NCI-H187 treated with DMSO at 0.1 percent for 48 hours (cell line): ENCODE data around the gene GAL.

ENCODE experiments used
- DNase-seq: peaks from one replicate; lab custom pipeline; 2025; lab: John Stamatoyannopoulos, UW

GAL gene

DNA sequence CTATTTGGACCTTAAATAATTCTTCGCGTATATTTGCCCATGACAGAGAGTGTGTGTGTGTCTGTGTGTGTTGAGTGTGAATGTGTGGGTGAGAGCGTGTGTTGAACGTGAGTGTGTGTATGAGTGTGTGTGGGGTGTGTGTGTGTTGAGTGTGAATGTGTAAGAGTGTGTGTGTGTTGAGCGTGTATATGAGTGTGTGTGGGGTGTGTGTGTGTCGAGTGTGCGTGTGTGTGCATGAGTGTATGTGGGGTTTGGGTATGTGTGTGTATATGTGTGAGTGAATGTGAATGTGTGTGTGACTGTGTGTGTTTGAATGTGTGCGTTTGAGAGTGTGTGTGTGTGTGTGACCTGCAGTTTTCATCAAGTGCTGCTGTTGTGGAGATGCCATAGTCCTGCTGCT is 26.8 kb downstream of the GAL start:
- no peak for DNase-seq

DNA sequence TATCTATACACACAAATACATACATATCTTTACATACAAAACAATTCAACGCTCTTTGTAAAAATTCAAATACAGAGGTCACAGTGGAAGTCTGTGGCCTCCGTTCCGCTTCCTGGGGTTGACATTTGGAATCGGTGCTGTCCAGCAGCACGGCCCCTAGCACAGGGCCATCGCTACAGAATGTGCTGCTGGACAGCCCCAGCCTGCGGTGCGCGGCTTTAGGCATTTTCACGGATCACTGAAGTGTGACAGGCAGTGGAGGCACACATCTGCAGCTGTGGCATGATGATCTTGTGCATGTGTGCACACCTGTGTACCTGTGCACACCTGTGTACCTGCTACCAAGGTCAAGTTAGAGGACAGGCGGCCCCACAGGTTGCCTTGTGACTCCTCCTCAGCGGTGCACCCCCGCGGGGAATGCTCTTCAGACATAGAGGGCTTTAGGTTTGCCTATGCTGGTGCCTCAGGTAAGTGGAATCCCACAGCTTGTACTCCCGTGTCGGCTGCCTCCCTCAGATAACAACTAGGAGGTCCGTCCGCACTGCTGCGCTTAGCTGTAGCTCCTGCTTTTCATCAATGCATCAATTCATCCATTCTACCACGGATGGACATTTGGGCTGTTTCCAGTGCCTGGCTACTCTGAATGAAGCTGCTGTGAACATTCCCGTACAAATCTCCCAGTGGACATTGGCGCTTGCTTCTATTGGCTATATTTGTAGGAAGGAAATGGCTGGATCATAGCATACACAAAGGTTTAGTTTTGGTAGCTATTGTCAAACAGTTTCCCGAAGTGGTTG is 29.9 kb downstream of the GAL start:
- DNase-seq = no peak

DNA sequence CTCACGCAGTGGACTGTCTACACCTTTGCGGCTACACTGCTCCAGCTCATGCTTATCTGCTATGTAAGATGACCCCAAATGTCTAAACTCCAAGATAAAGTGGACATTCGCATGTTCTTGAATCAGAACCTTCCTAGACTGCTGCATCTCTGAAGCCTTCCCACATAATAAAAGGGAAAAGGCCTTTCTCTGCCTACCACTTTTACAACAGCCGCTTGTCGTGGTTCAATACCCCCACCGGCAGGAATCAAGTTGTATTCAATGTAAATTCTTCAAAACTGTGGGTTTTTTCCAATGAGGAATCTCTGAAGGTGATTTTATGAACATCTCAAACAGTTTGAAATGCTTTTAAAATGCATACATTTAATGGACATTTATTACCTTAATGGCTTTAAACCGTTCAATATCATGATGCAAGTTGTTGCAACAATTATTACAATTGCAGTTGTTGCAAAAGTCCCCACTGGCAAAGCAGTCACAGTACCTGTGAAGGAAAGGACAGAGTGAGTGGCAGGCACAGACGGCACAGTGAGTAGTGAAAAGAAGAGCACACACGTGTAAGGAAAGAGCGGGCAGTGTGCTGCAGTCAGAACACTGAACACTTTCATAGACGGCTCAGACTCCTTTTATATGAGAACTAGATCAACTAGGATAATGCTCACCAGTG is 31.2 kb downstream of the GAL start:
- DNase-seq = no peak

DNA sequence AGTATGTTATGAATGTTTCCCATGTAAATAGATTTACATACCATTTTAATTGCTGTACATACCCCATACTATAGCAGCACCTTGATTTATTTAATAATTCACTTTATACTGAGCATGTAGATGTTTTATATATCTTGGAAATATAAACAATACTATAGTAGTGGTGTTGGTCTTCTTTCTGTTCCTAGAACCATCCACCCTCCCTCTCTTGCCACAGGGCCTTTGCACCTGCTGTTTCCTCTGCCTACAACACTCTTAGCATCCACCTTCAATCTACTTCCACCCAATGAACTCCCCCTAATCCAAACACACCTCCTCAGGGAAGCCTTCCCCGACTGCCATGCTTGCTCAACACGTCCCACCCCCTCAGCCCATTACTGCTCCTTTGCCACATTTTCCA is 36.7 kb downstream of the GAL start:
- no peak for DNase-seq

DNA sequence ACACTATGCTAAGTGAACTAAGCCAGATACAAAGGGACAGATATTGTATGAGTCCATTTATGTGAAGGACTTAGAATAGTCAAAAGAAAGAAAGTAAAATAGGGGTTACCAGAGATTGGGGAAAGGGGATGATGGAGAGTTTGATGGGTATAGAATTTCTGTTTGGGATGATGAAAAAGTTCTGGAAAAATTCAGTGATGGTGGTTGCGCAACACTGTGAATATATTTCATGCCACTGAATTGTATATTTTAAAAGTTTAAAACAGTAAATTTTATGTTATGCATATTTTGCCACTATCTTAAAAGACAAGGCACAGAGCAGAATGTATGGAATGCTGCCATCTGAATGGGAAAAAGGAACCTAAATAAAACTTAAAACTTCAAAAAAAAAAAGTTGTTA is 37.8 kb downstream of the GAL start:
- DNase-seq = no peak

DNA sequence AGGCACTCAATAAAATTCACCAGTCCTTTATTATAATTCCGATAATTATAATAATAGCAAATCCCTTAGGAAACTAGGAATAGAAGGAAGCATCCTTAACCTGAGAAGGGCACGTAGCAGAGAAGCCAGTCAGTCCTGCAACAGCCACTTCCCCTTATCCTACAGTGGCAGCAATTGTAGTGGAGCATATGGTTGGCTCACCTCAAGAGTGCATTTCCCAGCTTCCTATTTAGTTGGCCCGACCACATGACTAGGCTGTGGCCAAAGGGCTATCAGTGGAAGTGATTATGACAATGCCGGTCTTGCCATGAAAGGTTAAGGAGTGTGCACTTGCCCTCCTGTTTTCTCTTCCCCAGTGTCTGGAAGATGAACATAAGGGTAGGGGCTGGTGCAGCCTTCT is 39.9 kb downstream of the GAL start:
- no peak for DNase-seq

DNA sequence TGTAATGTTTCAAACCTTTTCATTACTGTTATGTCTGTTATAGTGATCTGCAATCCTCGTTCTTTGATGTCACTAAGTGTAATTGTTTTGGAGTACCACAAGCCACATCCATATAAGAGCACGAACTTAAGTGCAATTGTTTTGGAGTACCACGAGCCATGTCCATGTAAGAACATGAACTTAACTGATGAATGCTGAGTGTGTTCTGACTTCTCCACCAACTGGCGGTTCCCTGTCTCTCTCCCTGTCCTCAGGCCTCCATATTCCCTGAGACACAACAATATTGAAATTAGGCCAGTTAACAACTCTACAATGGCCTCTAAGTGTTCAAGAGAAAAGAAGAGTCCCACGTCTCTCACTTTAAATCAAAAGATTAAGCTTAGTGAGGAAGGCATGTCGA is 43.4 kb downstream of the GAL start:
- no peak for DNase-seq

DNA sequence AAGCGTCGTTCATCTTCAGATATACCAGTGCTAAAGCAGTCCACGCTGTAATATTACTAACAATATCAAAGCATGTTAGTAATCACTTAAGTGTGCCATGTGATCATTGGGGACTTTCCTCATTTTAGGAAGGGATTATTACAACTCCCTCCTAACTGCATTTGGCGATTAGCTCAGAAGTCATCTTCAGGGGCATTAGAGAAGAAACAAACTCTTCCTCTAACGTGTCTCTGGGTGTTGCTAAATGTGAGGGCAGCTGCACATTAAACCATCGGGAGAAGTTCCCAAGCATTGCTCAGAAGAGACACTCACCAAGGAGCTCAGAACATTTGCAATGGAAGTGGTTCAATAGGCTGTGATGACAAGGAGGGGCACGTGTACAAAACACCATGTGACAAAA is 49.8 kb downstream of the GAL start:
- DNase-seq = no peak

DNA sequence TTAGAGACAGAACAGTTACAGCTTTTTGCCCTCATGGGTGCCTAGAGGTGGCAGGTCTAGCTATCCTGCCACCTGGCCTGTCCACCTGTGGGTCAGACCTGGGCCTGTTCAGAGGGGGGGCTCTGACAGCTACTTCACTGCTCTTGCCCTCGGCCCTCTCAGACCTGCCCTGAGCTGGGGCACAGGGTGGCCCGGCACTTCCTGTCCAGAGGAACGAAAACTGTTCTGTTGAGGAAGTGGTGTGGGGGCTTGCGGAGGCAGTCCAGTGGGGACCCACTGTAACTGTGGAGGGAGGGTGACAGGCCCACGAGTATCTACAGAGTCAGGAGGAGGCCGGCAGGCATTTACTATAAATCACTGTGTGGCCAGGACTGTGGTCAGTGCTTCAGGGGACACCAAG is 50.8 kb downstream of the GAL start:
- DNase-seq = no peak

DNA sequence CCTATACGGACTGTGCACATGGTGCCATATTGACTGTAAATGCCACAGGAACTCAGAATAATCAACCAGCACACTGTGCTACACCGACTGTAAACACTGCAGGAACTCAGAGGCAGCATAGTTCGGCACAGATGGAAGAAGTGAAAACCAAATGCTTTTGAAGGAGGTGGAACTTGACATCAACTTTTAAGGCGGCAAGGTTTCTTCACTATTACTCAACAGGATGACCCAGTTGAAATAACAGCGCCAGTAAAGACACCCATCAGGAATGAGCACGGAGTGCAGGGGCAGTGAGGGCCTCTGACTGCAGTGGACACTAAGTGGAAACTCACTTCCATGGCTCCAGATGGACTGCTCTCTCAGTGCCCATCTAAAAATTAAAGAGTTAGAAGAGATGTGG is 51.3 kb downstream of the GAL start:
- DNase-seq = no peak
